Neutrophil (primary cell): Measurements from ENCODE around the gene ABTB2.

ENCODE experiments used
- H3K27ac ChIP-seq: fragments of 200-600 bp; sonication (generic); 2 replicates; pipeline ENCODE4 v1.5.1; 2016; ENCODE audit warnings: mild to moderate bottlenecking, moderate library complexity
- H3K27me3 ChIP-seq: fragments of 200-600 bp; sonication (generic); 2 replicates; pipeline ENCODE4 v1.6.0; 2016; ENCODE audit warnings: mild to moderate bottlenecking
- H3K36me3 ChIP-seq: fragments of 200-600 bp; sonication (generic); 2 replicates; pipeline ENCODE4 v1.5.1; 2017
- H3K4me1 ChIP-seq, 2 experiments: fragments of 200-600 bp in 1 of 2; sonication (generic) in 1 of 2; 1 replicate in 1 of 2; 2 replicates in 1 of 2; pipeline versions ENCODE4 v1.5.1 to v1.6.1; 2013 to 2016; ENCODE audit warnings: low read depth in 1 of 2, low read length in 1 of 2, mild to moderate bottlenecking in 1 of 2, moderate library complexity in 1 of 2; ENCODE audit not compliant: control insufficient read depth in 1 of 2, insufficient read depth in 1 of 2
- H3K4me3 ChIP-seq, 2 experiments: fragments of 200-600 bp in 1 of 2; sonication (generic) in 1 of 2; 1 replicate in 1 of 2; 2 replicates in 1 of 2; pipeline ENCODE4 v1.5.1; 2013 to 2016; ENCODE audit warnings: low read depth in 1 of 2, low read length in 1 of 2, mild to moderate bottlenecking in 1 of 2, moderate library complexity in 1 of 2
- H3K9me3 ChIP-seq: fragments of 200-600 bp; sonication (generic); 2 replicates; pipeline ENCODE4 v1.5.1; 2016
- CTCF ChIP-seq: fragments of 200-600 bp; sonication (generic); IDR thresholded peaks from 2 replicates; pipeline ENCODE4 v1.5.1; 2016; ENCODE audit warnings: antibody characterized with exemption

Gene ABTB2

GRCh38 chr11:34224434-34224966 is 133.3 kb downstream of the ABTB2 start:
- H3K27me3 ChIP-seq, result peaks cover 3% of the 10 kb centered on the region
- no peaks in the 10 kb centered on the region for H3K9me3 ChIP-seq
- H3K4me3 ChIP-seq, result no peak overlapping the region
- H3K27ac ChIP-seq, result no peak overlapping the region
- no peaks in the 10 kb centered on the region for H3K36me3 ChIP-seq
- TF ChIP-seq CTCF, result no peak
- H3K4me1 ChIP-seq, result no peaks in the 10 kb centered on the region

GRCh38 chr11:34223907-34224306 is 133.9 kb downstream of the ABTB2 start:
- Histone ChIP-seq H3K4me1 (no peaks in the 10 kb centered on the region), H3K36me3 (no peaks in the 10 kb centered on the region), H3K27ac (no peak overlapping the region), H3K9me3 (no peaks in the 10 kb centered on the region), H3K27me3 (peaks cover 3% of the 10 kb centered on the region), H3K4me3 (no peak overlapping the region)
- TF ChIP-seq CTCF, result no peak

- Histone ChIP-seq H3K27me3 (peaks cover 3% of the 10 kb centered on the region), H3K9me3 (no peaks in the 10 kb centered on the region), H3K4me3 (no peak overlapping the region), H3K4me1 (no peaks in the 10 kb centered on the region), H3K36me3 (no peaks in the 10 kb centered on the region), H3K27ac (no peak overlapping the region)
- no peak for TF ChIP-seq CTCF
Measured at GRCh38 chr11:34223021-34223813, 134.6 kb downstream of the ABTB2 start.

- Histone ChIP-seq H3K27me3 (peaks cover 3% of the 10 kb centered on the region), H3K4me1 (no peaks in the 10 kb centered on the region), H3K9me3 (no peaks in the 10 kb centered on the region), H3K27ac (no peak overlapping the region), H3K36me3 (no peaks in the 10 kb centered on the region), H3K4me3 (no peak overlapping the region)
- no peak for TF ChIP-seq CTCF
Measured at GRCh38 chr11:34222030-34222429, 135.8 kb downstream of the ABTB2 start.

- Histone ChIP-seq H3K27me3 (peaks cover 3% of the 10 kb centered on the region), H3K4me3 (no peak overlapping the region), H3K36me3 (no peaks in the 10 kb centered on the region), H3K4me1 (no peaks in the 10 kb centered on the region), H3K27ac (no peak overlapping the region), H3K9me3 (no peaks in the 10 kb centered on the region)
- no peak for TF ChIP-seq CTCF
Measured at GRCh38 chr11:34219941-34220370, 137.9 kb downstream of the ABTB2 start.
